ENCODE measurements around the gene XPNPEP1. TPM values are rescaled to one million over a fixed set of nuclear protein-coding genes. Genes with fewer than 3 reads are reported as not detected.

XPNPEP1 gene
- total and polyA plus RNA-seq, 8 donors = 49.0 to 93.6 (median 80.5) TPM

- TF ChIP-seq, protein P1, sequence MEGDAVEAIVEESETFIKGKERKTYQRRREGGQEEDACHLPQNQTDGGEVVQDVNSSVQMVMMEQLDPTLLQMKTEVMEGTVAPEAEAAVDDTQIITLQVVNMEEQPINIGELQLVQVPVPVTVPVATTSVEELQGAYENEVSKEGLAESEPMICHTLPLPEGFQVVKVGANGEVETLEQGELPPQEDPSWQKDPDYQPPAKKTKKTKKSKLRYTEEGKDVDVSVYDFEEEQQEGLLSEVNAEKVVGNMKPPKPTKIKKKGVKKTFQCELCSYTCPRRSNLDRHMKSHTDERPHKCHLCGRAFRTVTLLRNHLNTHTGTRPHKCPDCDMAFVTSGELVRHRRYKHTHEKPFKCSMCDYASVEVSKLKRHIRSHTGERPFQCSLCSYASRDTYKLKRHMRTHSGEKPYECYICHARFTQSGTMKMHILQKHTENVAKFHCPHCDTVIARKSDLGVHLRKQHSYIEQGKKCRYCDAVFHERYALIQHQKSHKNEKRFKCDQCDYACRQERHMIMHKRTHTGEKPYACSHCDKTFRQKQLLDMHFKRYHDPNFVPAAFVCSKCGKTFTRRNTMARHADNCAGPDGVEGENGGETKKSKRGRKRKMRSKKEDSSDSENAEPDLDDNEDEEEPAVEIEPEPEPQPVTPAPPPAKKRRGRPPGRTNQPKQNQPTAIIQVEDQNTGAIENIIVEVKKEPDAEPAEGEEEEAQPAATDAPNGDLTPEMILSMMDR (IDR thresholded peaks at IDR 0.05) = no peak
- H3K4me1 ChIP-seq = peaks cover 11 to 34% of the 10 kb centered on the region in 2 donors
- no peak overlapping the region for H3K4me3 ChIP-seq
- ATAC-seq (no peak), DNase-seq (no peak)
- intact Hi-C loops (cut with DNase I) = no loop called here
- H3K36me3 ChIP-seq = peaks cover 0 to 39% of the 10 kb centered on the region in 2 donors
- H3K27me3 ChIP-seq = no peaks in the 10 kb centered on the region
- H3K9me3 ChIP-seq = no peaks in the 10 kb centered on the region
- no peak overlapping the region for H3K27ac ChIP-seq
Measured at GRCh38 chr10:109904397-109904796, 18.9 kb downstream of the XPNPEP1 start.

DNA sequence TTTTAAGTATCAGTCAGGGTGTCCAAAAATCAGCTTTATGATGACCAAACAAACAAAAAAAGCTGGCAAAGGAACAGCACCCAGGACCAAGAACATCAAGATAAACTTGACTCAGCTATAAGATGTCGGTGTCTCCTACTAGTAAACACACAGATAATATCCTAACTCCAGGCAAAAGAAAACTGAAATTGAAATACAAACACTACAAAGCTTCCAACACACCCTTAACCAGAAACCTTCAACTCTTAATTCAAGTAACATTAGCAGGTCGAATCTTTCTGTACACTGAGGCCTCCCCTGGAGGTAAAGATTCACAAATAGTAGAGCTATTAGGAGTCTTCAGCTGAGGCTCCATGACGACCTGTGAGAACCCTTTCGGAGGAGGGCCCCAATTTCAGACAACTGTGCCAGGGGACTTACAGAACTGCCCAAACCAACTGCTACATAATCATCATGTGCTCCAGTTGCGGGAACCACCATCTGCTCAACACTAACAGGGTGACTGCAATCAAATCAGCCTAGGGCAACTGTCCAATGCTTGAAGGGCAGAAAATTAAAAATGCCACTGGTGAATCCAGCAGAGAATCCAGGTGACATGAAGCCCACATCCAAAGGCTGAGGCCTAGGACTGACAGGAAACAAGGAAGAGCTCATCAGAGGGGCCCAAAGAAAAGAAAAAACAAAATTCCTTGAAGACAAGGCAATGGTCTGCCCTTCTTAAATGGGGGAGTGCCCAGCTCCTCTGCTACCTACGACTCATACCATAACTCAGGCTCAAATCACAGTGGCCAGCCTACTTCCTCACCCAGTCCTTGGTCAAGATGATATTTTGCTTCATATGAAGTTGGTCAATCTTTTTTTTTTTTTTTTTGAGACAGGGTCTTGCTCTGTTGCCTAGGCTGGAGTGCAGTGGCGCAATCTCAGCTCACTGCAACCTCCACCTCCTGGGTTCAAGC lies 20.0 kb downstream of the XPNPEP1 start:
- TF ChIP-seq, protein P1 (IDR thresholded peaks at IDR 0.05) = no peak
- Histone ChIP-seq H3K27ac (peak overlapping the region; percentile 22 to 67), H3K4me3 (no peak overlapping the region), H3K4me1 (peaks cover 17 to 40% of the 10 kb centered on the region in 2 donors), H3K9me3 (no peaks in the 10 kb centered on the region), H3K36me3 (peaks cover 0 to 35% of the 10 kb centered on the region in 2 donors), H3K27me3 (no peaks in the 10 kb centered on the region)
- ATAC-seq (peak; percentile 31), DNase-seq (no peak)
- intact Hi-C loops (cut with DNase I) = no loop called here

GRCh38 chr10:109899356-109900331 lies 23.7 kb downstream of the XPNPEP1 start:
- peaks cover 17 to 54% of the 10 kb centered on the region in 2 donors for H3K4me1 ChIP-seq

DNA sequence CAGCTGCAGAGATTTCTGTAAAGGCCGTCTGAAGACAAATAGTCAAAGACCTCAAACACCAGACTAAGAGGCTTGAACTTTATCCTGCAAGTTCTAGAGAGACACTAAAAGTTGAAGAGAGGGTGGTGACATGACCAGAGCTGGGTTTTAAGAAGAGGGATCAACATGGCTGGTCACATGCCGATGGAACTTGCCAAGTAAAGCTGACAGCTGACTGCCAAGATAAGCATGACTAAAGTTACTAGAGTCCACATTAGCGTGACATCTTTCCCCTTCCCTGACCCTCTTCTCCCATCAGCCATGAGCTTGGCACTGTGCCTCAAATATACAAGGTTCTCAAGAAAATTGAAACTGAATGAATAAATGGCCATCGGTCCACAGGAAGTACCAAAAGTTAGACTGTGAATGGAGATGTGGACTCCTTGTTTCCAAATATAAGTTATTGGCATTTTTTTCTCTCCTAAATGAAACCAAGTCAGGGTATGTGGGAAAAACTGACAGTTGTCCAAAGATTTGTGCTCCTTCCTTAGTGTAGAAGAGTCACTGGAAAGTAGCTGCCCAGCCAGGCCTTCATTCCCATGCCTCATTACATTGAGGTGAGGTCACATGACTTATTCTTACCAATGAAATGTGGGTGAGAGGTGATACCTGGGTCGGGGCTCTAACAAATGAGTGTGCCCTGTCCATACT lies 24.5 kb downstream of the XPNPEP1 start:
- H3K4me3 ChIP-seq = no peak overlapping the region
- TF ChIP-seq, protein P1 (IDR thresholded peaks at IDR 0.05) = no peak
- DNase-seq (no peak), ATAC-seq (no peak)
- intact Hi-C loops (cut with DNase I) = no loop called here
- H3K36me3 ChIP-seq = no peaks in the 10 kb centered on the region
- no peaks in the 10 kb centered on the region for H3K9me3 ChIP-seq
- H3K27me3 ChIP-seq = no peaks in the 10 kb centered on the region
- peaks cover 17 to 62% of the 10 kb centered on the region in 2 donors for H3K4me1 ChIP-seq
- H3K27ac ChIP-seq = peak overlapping the region; percentile 48 to 71

More at GRCh38 chr10:109899356-109900331, 23.7 kb downstream of the XPNPEP1 start:
- Histone ChIP-seq H3K4me3 (no peak overlapping the region), H3K9me3 (no peaks in the 10 kb centered on the region), H3K27me3 (no peaks in the 10 kb centered on the region), H3K36me3 (no peaks in the 10 kb centered on the region), H3K27ac (peak overlapping the region; percentile 48 to 71)
- TF ChIP-seq, protein P1 (IDR thresholded peaks at IDR 0.05) = no peak
- ATAC-seq (peak; percentile 53), DNase-seq (no peak)
- intact Hi-C loops (cut with DNase I) = no loop called here
